GM19239 (cell line): ENCODE results near the gene MDFI.

Experiments
- DNase-seq: peaks from one replicate; pipeline ENCODE4 v3.0.0; 2011; ENCODE audit warnings: low spot score; ENCODE audit not compliant: insufficient read length
- FAIRE-seq: peaks from 2 replicates; lab custom pipeline; 2011; peaks lifted over from hg19 to GRCh38; lab: Jason Lieb, UNC

MDFI gene

GRCh38 chr6:41683523-41684310 lies 45.4 kb downstream of the MDFI start:
- FAIRE-seq, result peak; percentile 86
- peak; percentile 92 for DNase-seq

GRCh38 chr6:41684311-41685180 lies 46.3 kb downstream of the MDFI start:
- FAIRE-seq, result no peak

GRCh38 chr6:41685641-41686380 lies 47.5 kb downstream of the MDFI start:
- FAIRE-seq (no peak), DNase-seq (no peak)

More at GRCh38 chr6:41684311-41685180, 46.3 kb downstream of the MDFI start:
- DNase-seq, result no peak

GRCh38 chr6:41687501-41688175 lies 49.4 kb downstream of the MDFI start:
- DNase-seq, result no peak
- no peak for FAIRE-seq

- no peak for DNase-seq
- no peak for FAIRE-seq
These were observed 50.1 kb downstream of the MDFI start for GRCh38 chr6:41688256-41688965.

- FAIRE-seq (no peak), DNase-seq (no peak)
These were observed 51.1 kb downstream of the MDFI start for GRCh38 chr6:41689171-41690008.

GRCh38 chr6:41690541-41691330 lies 52.5 kb downstream of the MDFI start:
- DNase-seq, result no peak
- no peak for FAIRE-seq

GRCh38 chr6:41691426-41692079 lies 53.3 kb downstream of the MDFI start:
- no peak for DNase-seq
- no peak for FAIRE-seq

GRCh38 chr6:41692080-41692675 lies 53.9 kb downstream of the MDFI start:
- DNase-seq (no peak), FAIRE-seq (no peak)

- no peak for FAIRE-seq
- DNase-seq, result no peak
These were observed 54.5 kb downstream of the MDFI start for GRCh38 chr6:41692730-41693129.

- FAIRE-seq (no peak), DNase-seq (no peak)
These were observed 55.3 kb downstream of the MDFI start for GRCh38 chr6:41693281-41694240.

- DNase-seq, result no peak
- FAIRE-seq, result no peak
These were observed 56.7 kb downstream of the MDFI start for GRCh38 chr6:41694815-41695526.

- DNase-seq (no peak), FAIRE-seq (no peak)
These were observed 57.6 kb downstream of the MDFI start for GRCh38 chr6:41695825-41696224.

GRCh38 chr6:41696788-41697187 lies 58.5 kb downstream of the MDFI start:
- FAIRE-seq, result no peak
- DNase-seq, result no peak
